GM21723 (cell line): ENCODE data around the gene OBP2B.

Source experiments
- ATAC-seq: cut with Tn5 transposase; IDR thresholded peaks from one replicate; pipeline ENCODE4 v1.9.1; 2021; ENCODE audit warnings: mild to moderate bottlenecking, moderate library complexity; ENCODE audit not compliant: unreplicated experiment

The OBP2B gene

GRCh38 chr9:133169102-133169501, 39.9 kb downstream of the OBP2B start:
- ATAC-seq: no peak

DNA sequence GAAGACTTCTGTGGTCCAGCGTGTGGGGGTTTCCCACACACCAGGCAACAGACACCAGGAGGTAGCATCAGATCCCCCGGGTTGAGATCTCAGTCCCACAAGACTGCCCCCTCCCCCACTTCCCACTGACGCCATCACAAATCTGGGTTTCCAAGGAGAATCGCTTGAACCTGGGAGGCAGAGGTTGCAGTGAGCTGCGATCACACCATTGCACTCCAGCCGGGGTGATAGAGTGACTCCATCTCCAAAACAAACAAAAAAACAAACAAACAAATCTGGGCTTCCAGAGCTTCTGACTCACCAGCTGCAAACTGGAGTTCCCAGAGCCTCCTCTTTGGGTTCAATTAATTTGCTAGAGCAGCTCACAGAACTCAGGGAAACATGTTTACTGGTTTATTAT, 40.6 kb downstream of the OBP2B start:
- ATAC-seq: no peak

- ATAC-seq: no peak
These were observed 41.3 kb downstream of the OBP2B start for GRCh38 chr9:133167769-133168168.

DNA sequence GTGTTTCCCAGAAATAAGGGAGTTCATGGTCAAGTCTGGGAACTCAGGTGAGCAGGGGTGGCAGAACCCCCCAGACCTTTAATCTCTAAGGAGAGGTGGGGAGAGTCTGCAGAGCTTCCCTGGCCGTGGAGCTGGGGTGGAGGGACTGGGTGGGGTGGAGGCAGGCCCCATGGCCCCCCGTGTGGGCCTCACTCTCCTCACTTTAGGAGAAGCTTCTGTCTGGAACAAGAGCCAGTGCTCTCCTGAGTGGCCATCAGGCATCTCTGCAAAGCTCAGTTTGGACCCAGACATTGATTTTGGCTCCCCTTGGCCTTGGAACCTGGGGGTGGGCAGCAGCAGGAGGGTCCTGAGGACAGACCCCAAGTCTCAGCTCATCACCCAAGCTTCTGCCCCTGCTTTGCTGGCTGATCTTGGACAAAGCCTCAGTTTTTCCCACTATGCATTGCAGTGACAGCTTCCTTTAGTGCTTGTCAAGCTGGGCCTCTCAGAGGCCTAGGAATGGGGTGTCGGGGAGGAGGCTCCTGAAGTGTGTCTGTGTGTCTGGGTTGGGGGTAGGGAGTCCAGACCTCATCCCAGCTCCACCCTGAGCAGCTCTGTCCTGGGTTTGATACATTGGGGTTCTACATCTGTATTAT, 41.8 kb downstream of the OBP2B start:
- no peak for ATAC-seq

DNA sequence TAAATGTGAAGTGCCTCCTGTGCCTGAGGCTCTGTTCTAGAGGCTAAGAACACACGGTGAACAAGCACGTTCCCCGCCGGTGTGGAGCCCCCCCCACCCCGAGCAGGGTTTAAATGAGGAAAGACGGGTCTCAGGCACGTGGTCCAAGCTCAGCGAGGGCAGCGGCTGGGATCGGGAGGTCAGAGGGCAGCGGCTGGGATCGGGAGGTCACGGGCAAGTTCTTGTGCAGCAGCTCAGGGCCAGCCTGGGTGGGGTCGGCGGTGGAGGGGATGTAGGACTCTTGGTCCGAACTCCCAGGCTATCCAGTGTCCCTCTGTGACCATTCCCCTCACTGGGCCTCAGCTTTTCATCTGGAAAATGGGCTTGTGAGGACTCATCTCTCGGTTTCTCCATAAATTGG, 42.7 kb downstream of the OBP2B start:
- ATAC-seq: no peak

DNA sequence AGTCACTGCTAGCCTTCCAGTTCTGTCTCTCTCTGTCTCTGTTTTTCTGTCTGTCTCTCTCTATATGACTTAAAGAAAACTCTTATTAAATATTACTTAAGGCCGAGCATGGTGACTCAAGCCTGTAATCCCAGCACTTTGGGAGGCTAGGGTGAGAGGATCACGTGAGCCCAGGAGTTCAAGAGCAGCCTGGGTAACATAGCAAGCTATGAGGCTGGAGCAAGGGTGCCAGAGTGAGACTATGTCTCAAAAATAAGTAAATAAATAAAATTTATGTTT, 43.7 kb downstream of the OBP2B start:
- ATAC-seq: no peak

- no peak for ATAC-seq
These were observed 44.9 kb downstream of the OBP2B start for GRCh38 chr9:133164191-133164590.

GRCh38 chr9:133163504-133164172, 45.4 kb downstream of the OBP2B start, which contains the start of gene GBGT1:
Gene GBGT1 (minus strand): TSS chr9:133163914. CDS start chr9:133162412, 1,502 bp downstream.
- ATAC-seq: no peak

- no peak for ATAC-seq
These were observed 46.1 kb downstream of the OBP2B start for GRCh38 chr9:133162861-133163503.

- ATAC-seq: no peak
These were observed 47.5 kb downstream of the OBP2B start for GRCh38 chr9:133161547-133161950.

DNA sequence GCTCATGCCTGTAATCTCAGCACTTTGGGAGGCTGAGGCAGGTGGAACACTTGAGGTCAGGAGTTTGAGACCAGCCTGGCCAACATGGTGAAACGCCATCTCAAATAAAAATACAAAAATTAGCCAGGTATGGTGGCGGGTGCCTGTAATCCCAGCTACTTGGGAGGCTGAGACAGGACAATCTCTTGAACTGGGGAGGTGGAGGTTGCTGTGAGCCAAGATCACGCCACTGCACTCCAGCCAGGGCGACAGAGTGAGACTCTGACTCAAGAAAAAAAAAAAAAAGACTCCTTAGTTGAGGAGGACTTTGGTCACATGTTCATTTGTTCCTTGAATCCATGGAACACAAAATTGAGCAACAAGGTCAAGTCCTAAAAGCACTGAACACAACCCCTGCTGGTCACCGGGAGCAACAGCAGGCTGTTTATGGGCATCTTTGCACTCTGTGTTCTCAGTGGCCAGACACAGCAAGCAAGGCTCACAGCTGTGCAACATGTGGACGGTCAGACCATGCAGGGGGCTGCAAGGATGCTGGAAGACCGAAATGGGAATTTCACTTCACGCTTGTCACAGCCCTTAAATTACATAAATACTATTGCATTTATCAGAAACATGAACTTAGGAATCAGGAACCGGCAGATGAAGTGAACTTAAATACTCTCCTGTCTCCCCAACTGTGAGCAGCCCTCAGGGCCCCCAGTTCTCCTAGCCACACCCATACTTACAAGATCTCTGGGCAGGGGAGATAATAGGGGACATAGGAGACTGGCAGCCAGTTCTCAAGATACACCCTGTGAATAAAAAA, 48.1 kb downstream of the OBP2B start:
- no peak for ATAC-seq

DNA sequence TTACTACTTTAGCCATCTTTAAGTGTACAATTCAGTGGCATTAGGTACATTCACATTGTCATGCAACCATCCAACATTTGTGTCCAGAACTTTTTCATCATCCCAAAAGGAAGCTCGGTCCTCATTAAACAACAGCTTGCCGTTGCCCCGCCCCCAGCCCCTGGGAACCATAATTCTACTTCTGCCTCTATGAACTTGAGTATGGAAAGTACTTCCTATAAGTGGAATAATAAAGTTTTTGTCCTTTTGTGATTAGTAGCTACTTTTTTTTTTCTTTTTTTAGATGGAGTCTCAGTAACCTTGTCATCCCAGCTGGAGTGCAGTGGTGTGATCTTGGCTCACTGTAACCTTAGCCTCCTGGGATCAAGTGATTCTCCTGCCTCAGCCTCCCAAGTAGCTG, 50.4 kb downstream of the OBP2B start:
- ATAC-seq: no peak
